Neuronal stem cell (in vitro differentiated cells): ENCODE data around the gene ADARB1.

Source experiments
- DNase-seq: peaks from one replicate; pipeline ENCODE4 v3.0.0-alpha.2; 2013; ENCODE audit warnings: low spot score
- H2AFZ ChIP-seq: one replicate; pipeline ENCODE4 v1.6.1; 2013; ENCODE audit warnings: mild to moderate bottlenecking, low read length, inconsistent platforms
- H2AK5ac ChIP-seq: 2 replicates; pipeline ENCODE4 v1.6.1; 2013; ENCODE audit warnings: low read depth, mild to moderate bottlenecking, inconsistent platforms, low read length, moderate library complexity, mixed read lengths
- H2BK120ac ChIP-seq: 2 replicates; pipeline ENCODE4 v1.6.1; 2013; ENCODE audit warnings: low read depth, mild to moderate bottlenecking, inconsistent platforms, low read length, moderate library complexity, mixed read lengths
- H2BK12ac ChIP-seq: one replicate; pipeline ENCODE4 v1.6.1; 2013; ENCODE audit warnings: low read length, inconsistent platforms
- H2BK15ac ChIP-seq: 2 replicates; pipeline ENCODE4 v1.6.1; 2013; ENCODE audit warnings: mild to moderate bottlenecking, low read length, inconsistent platforms, mixed read lengths
- H2BK5ac ChIP-seq: one replicate; pipeline ENCODE4 v1.6.1; 2013; ENCODE audit warnings: inconsistent platforms, mild to moderate bottlenecking, low read length, moderate library complexity
- H3K14ac ChIP-seq: one replicate; pipeline ENCODE4 v1.6.1; 2013; ENCODE audit warnings: low read length, inconsistent platforms
- H3K18ac ChIP-seq: 2 replicates; pipeline ENCODE4 v1.6.1; 2013; ENCODE audit warnings: low read length, inconsistent platforms
- H3K23ac ChIP-seq: 2 replicates; pipeline ENCODE4 v1.6.1; 2013; ENCODE audit warnings: low read depth, mild to moderate bottlenecking, mixed read lengths, low read length, inconsistent platforms; ENCODE audit not compliant: poor library complexity
- H3K27ac ChIP-seq: replicated peaks from 3 replicates; pipeline ENCODE4 v1.5.1; 2013; ENCODE audit warnings: low read length, inconsistent platforms
- H3K27me3 ChIP-seq, 3 experiments: 2 replicates each; pipeline ENCODE4 v1.6.1; 2013; ENCODE audit warnings: low read length in 3 of 3, mild to moderate bottlenecking in 2 of 3, inconsistent platforms in 1 of 3, low read depth in 1 of 3, mixed read lengths in 1 of 3, moderate library complexity in 1 of 3; ENCODE audit not compliant: control insufficient read depth in 3 of 3, insufficient read depth in 3 of 3
- H3K36me3 ChIP-seq, 2 donors: replicated peaks in 1 of 2; 2 replicates each; pipeline ENCODE4 v1.6.1; 2013; ENCODE audit warnings: low read length in 2 of 2; ENCODE audit not compliant: control insufficient read depth in 2 of 2, insufficient read depth in 2 of 2
- H3K4ac ChIP-seq: 2 replicates; pipeline ENCODE4 v1.6.1; 2013; ENCODE audit warnings: inconsistent platforms, mild to moderate bottlenecking, low read length, moderate library complexity
- H3K4me1 ChIP-seq, 2 donors: 1 replicate in 1 of 2; 2 replicates in 1 of 2; pipeline ENCODE4 v1.6.1; 2013; ENCODE audit warnings: low read length in 2 of 2, low read depth in 1 of 2; ENCODE audit not compliant: control insufficient read depth in 2 of 2, insufficient read depth in 1 of 2
- H3K4me2 ChIP-seq: one replicate; pipeline ENCODE4 v1.6.1; 2013; ENCODE audit warnings: mild to moderate bottlenecking, low read length, inconsistent platforms; ENCODE audit not compliant: insufficient read depth, poor library complexity, severe bottlenecking
- H3K4me3 ChIP-seq, 2 donors: 2 replicates each; pipeline ENCODE4 v1.5.1; 2013; ENCODE audit warnings: low read length in 2 of 2, mild to moderate bottlenecking in 2 of 2, inconsistent platforms in 1 of 2, moderate library complexity in 1 of 2
- H3K79me1 ChIP-seq: one replicate; pipeline ENCODE4 v1.6.1; 2013; ENCODE audit warnings: low read depth, mild to moderate bottlenecking, inconsistent platforms, low read length, moderate library complexity
- H3K9ac ChIP-seq: one replicate; pipeline ENCODE4 v1.6.1; 2013; ENCODE audit warnings: mild to moderate bottlenecking, low read depth, low read length, inconsistent platforms; ENCODE audit not compliant: poor library complexity
- H3K9me3 ChIP-seq, 2 donors: replicated peaks in 1 of 2; 2 replicates each; pipeline versions ENCODE3 to v1.6.1; 2013; ENCODE audit warnings: low read length in 2 of 2, mild to moderate bottlenecking in 2 of 2, inconsistent platforms in 1 of 2, low read depth in 1 of 2, mixed read lengths in 1 of 2, moderate library complexity in 1 of 2; ENCODE audit not compliant: control insufficient read depth in 2 of 2, insufficient read depth in 1 of 2
- H4K8ac ChIP-seq: one replicate; pipeline ENCODE4 v1.6.1; 2013; ENCODE audit warnings: low read depth, mild to moderate bottlenecking, inconsistent platforms, low read length, moderate library complexity
- H4K91ac ChIP-seq: one replicate; pipeline ENCODE4 v1.6.1; 2013; ENCODE audit warnings: low read length, low read depth, mild to moderate bottlenecking, inconsistent platforms; ENCODE audit not compliant: poor library complexity
- whole genome bisulfite sequencing, 2 donors: extraction: QIAGEN DNeasy Blood & Tissue Kit; methylation state at CpG; one replicate each; pipeline ENCODE4 v1.1.7; 2013; ENCODE audit warnings: missing lambda C conversion rate in 2 of 2, mixed read lengths in 1 of 2; ENCODE audit not compliant: insufficient read length in 2 of 2, insufficient replicate concordance in 1 of 2; ENCODE audit errors: extremely low coverage in 2 of 2; 5-methylcytosine and 5-hydroxymethylcytosine counted together

The ADARB1 gene

DNA sequence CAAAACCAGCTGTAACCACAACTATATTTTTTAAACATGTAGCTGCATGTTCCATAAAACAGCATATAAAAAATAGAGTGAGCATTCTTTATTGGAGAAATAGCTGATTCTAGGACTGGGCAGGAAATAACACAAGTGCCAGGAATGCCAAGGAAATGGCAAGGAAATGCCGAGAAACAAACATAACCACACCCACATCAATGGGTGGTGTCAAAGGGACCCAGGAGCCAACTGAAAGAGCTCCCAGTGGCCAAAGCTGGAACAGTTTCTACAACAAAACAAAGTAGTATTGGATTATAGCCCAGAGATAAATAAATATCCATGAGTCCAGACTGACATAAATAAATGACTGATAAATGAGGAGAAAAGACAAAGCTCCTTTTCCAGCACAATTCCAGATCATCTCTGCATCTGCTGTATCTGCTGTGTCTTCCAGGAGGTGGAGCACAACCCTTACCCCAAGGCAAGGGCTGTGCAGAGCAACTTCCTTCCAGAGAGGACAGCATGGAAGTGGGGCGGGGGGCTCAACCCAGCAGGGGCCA, 28.1 kb downstream of the ADARB1 start:
- no CpG with 5 or more reads among the region's 2 CpGs for WGBS, 2 donors
- no peak overlapping the region for H2BK120ac ChIP-seq

DNA sequence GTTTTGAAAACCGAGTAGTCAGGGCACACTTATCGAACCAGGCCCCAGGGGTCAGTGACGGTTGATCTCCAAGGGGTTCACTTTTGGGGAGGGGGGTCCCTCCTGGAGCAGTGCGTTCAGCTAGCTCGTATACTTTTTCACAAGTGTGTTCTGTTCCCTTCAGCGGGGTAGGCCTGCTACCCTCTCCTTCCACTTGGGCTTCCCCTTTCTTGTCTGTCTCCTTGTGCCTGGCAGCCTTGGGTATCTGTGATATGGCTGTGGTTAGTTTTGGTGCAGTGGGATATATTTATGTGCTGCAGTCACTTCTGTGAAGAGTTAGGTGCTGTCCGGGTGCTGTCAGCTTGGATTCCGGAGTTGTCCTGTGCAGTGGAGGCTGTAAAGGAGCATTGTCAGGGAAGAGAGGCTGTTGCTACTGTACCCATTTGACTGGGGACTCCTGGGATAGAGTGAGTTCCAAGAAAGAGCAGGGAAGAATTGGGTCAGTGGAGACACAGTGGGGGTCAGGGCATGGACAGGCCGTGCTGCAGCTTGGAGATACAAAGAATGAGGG, 29.7 kb downstream of the ADARB1 start:
- DNase-seq: no peak
- no peak overlapping the region for H3K14ac ChIP-seq
- H3K4me2 ChIP-seq: no peak overlapping the region

More for the DNA sequence above, 28.1 kb downstream of the ADARB1 start:
- H3K9me3 ChIP-seq: peaks cover 0 to 2% of the 10 kb centered on the region in 2 donors
- H2BK5ac ChIP-seq: no peak overlapping the region
- H2BK15ac ChIP-seq: no peak overlapping the region
- no peak overlapping the region for H2BK12ac ChIP-seq
- H3K4me3 ChIP-seq: peak overlapping the region in 1 of 2 donors; percentile 41
- DNase-seq: no peak
- H3K36me3 ChIP-seq: no peaks in the 10 kb centered on the region
- peak overlapping the region; percentile 79 for H3K14ac ChIP-seq
- no peak overlapping the region for H2AFZ ChIP-seq
- H3K4me1 ChIP-seq: peaks cover 0 to 2% of the 10 kb centered on the region in 2 donors
- no peak overlapping the region for H4K91ac ChIP-seq
- no peak overlapping the region for H3K4ac ChIP-seq
- H3K27ac ChIP-seq: no peak overlapping the region
- no peak overlapping the region for H3K18ac ChIP-seq
- H3K4me2 ChIP-seq: no peak overlapping the region
- H3K23ac ChIP-seq: no peak overlapping the region
- no peak overlapping the region for H3K9ac ChIP-seq
- no peaks in the 10 kb centered on the region for H3K79me1 ChIP-seq
- no peaks in the 10 kb centered on the region for H3K27me3 ChIP-seq
- H2AK5ac ChIP-seq: no peak overlapping the region
- no peak overlapping the region for H4K8ac ChIP-seq

DNA sequence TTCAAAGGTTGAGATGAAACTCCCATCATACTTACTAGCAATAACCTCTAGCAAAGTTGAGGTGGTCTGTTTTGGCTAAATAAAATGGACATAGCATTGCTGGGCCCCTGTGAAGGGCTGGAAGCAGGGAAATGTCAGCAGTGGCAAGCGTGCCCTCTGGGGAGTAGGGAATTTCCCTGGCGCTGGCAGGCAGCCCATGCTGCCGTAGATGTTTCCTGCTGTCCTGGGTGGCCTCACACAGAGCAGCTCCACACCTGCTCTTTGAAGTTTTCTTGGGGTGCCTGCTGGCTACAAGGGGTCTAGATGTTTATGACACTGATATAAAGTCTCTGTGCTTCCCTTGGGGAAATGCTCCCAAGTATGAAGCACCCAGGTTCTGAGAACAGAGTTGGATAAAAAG, 30.2 kb downstream of the ADARB1 start:
- H2BK15ac ChIP-seq: no peak overlapping the region
- H2BK12ac ChIP-seq: no peak overlapping the region
- no CpG with 5 or more reads among the region's 3 CpGs for WGBS, 2 donors
- H3K79me1 ChIP-seq: no peaks in the 10 kb centered on the region
- no peak overlapping the region for H2AK5ac ChIP-seq
- H3K4me3 ChIP-seq: no peak overlapping the region
- H3K23ac ChIP-seq: no peak overlapping the region
- H2AFZ ChIP-seq: no peak overlapping the region
- no peak overlapping the region for H4K91ac ChIP-seq
- H3K27me3 ChIP-seq: no peaks in the 10 kb centered on the region
- H3K18ac ChIP-seq: no peak overlapping the region
- no peak overlapping the region for H3K27ac ChIP-seq
- H3K36me3 ChIP-seq: no peaks in the 10 kb centered on the region
- no peak overlapping the region for H3K14ac ChIP-seq
- no peak overlapping the region for H2BK120ac ChIP-seq
- H3K9me3 ChIP-seq: peaks cover 0 to 6% of the 10 kb centered on the region in 2 donors
- no peak overlapping the region for H2BK5ac ChIP-seq
- H3K4ac ChIP-seq: no peak overlapping the region
- H3K4me2 ChIP-seq: no peak overlapping the region
- peaks cover 0 to 2% of the 10 kb centered on the region in 2 donors for H3K4me1 ChIP-seq
- no peak overlapping the region for H4K8ac ChIP-seq
- DNase-seq: no peak
- H3K9ac ChIP-seq: no peak overlapping the region

More for the DNA sequence above, 29.7 kb downstream of the ADARB1 start:
- Histone ChIP-seq H2BK15ac (no peak overlapping the region), H2AFZ (no peak overlapping the region), H3K4me1 (peaks cover 0 to 2% of the 10 kb centered on the region in 2 donors), H3K9me3 (peaks cover 0 to 6% of the 10 kb centered on the region in 2 donors), H3K23ac (no peak overlapping the region), H2BK120ac (no peak overlapping the region), H3K36me3 (no peaks in the 10 kb centered on the region), H3K4me3 (no peak overlapping the region), H4K91ac (no peak overlapping the region), H3K9ac (no peak overlapping the region), H3K27me3 (no peaks in the 10 kb centered on the region), H2AK5ac (no peak overlapping the region), H3K27ac (no peak overlapping the region), H3K18ac (no peak overlapping the region), H2BK12ac (no peak overlapping the region), H2BK5ac (no peak overlapping the region), H3K79me1 (no peaks in the 10 kb centered on the region), H4K8ac (no peak overlapping the region), H3K4ac (no peak overlapping the region)
- no CpG with 5 or more reads among the region's 9 CpGs for WGBS, 2 donors

DNA sequence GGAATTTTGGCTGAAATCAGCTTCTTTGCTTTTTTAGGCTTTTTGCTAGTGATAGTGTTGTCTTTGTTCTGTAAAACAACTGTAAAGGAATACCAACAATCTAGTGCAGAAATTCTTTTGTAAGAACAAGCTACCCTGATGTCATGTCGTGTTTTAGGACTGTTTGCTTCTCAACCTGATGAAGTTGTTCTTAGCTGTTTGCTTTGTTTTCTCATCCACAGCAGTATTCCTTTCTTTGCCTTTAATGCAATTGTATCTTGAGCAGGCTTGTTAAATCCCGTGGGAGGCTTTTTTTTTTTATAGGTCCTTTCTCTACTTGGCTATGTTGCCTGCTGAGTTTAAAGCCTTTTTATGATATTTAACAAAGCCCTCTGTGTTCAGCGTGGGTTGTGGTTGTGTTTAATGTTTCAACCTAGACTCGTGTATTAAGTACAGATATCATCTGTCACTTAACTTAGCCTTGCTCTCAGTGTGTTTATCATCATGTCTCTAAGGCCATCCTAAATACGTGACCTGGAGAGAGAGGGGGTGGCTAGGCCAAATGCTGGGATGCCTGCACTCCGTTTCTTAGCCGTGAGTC, 31.6 kb downstream of the ADARB1 start:
- Histone ChIP-seq H2BK120ac (no peak overlapping the region), H3K79me1 (no peaks in the 10 kb centered on the region), H4K91ac (no peak overlapping the region), H2AK5ac (no peak overlapping the region), H3K9me3 (peaks cover 0 to 6% of the 10 kb centered on the region in 2 donors), H3K4me1 (peaks cover 0 to 2% of the 10 kb centered on the region in 2 donors), H2BK5ac (no peak overlapping the region), H4K8ac (no peak overlapping the region), H3K23ac (no peak overlapping the region), H3K36me3 (no peaks in the 10 kb centered on the region), H2BK12ac (no peak overlapping the region), H3K27me3 (no peaks in the 10 kb centered on the region), H3K9ac (no peak overlapping the region), H2BK15ac (no peak overlapping the region), H3K27ac (no peak overlapping the region), H3K4me3 (no peak overlapping the region), H3K14ac (no peak overlapping the region), H3K4me2 (no peak overlapping the region), H3K18ac (no peak overlapping the region), H3K4ac (no peak overlapping the region), H2AFZ (no peak overlapping the region)
- no CpG with 5 or more reads among the region's 7 CpGs for WGBS, 2 donors
- DNase-seq: no peak
